A204.1 (cell line): ENCODE measurements around the gene MAN1C1.
"Not testable (repeated sequence)": the region's sequence is repeated elsewhere in the genome, so short reads cannot be mapped to it uniquely, and the experiment has no call there.

Experiments
- FAIRE-seq: peaks from 2 replicates; lab custom pipeline; 2012; peaks lifted over from hg19 to GRCh38; lab: Jason Lieb, UNC

MAN1C1 gene

DNA sequence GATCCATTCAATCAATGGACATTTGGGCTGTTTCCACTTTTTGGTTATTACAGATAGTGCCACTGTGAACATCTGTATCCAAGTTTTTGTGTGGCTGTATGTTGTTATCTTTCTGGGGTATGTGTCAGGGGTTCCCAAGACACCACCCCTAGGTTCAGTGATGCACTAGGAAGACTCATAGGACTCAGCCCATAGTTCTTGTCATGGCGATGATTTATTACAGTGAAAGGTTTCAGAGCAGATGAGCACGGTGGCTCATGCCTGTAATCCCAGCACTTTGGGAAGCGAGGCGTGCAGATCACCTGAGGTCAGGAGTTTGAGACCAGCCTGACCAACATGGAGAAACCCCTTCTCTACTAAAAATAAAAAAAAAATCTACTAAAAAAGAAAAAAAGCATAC, 64.1 kb downstream of the MAN1C1 start:
- FAIRE-seq: no peak

DNA sequence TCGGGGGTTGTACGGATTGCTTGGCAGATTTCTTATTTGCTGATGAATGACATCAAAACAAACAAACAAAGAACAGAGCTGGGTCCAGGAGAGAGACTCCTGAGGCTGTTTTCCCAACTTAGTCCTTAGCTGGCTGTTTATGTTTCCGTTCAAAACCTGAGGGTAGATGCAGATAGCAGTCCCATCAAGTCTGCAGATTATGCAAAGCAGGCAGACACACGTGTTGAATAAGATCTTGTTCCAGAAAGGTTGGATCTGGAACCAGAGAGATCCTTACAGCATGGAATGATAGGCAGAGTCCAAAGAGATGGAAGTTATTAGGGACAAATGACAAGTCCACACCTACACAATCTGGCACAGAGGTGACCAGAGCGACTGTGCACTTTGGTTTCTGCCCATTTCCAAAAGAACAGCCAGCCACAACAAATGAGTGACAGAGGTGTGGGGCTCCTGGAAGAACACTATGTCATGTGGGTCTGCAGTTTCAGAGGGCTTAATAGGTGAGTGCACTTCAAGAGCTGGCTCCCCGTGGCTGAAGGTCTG, 65.5 kb downstream of the MAN1C1 start:
- FAIRE-seq: no peak

DNA sequence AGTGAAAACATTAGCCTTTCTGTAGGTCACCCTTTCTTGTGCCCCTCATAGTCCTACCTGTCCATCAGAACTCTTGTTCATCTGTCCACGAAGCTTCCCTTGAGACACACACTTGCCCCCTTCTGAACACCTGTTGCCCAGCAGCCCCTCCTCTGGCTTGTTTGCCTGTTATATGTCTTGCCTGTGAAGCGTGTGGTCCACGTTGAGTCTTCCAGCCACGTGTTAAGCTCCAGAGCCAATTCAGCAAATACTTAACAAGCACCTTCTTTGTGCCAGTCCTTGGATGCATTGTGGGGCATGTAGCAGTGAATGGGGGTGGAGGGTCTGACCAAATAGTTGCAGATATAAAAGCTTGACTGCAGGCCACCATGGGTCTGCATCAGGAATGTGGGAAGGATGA, 66.6 kb downstream of the MAN1C1 start:
- no peak for FAIRE-seq

DNA sequence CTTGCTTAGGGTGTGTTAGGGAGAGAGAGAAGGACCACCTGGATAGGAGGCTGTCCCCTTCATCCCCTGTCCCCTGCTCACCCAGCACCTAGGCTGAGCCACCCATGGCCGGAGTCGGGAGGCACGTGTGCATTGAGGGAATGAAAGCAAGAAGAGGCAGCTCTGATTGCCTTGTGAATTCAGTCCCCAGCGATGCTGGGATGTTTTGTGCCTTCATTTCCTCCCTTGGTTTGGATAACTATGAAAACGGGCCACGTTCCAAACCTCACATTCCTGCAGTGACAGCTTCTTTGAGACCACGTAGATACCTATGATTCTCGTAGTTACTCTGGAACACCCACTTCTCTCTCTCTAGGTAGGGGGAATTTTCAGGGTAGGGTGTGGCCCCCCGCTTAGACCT, 67.1 kb downstream of the MAN1C1 start:
- FAIRE-seq: no peak

DNA sequence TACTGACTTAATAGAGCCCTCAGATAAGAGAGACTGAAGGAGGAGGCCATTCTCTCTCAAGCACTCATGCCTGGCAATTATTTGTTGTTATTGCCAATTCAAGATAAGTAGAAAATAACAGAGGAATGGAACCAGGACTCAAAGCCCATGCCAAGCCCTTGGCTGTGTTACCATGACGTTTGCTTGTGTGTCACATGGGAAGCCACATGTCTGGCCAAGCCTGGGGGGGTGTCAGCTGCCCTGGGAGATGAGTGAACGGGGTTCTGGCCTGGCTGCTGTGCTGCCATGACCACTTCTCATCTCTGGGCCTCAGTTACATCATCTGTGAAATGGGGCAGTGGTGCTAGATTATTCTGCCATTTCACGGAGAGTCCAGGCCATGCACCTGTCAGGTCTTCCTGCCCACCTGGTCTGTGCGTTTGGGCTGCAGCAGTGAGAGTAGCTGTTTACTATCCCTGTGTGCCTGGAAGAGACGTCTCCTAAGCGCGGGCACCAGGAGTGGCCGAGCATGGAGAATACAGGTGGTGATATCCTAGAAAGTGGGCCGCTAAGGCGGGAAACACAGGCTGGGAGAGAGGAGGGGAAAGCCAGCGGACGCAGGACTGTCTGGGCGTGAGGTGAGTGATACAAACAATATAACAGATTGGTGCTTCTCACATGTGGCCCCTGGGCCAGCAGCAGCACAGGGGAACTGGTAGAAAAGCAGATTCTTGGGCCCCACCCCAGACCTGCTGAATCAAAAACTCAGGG, 67.8 kb downstream of the MAN1C1 start:
- no peak for FAIRE-seq

DNA sequence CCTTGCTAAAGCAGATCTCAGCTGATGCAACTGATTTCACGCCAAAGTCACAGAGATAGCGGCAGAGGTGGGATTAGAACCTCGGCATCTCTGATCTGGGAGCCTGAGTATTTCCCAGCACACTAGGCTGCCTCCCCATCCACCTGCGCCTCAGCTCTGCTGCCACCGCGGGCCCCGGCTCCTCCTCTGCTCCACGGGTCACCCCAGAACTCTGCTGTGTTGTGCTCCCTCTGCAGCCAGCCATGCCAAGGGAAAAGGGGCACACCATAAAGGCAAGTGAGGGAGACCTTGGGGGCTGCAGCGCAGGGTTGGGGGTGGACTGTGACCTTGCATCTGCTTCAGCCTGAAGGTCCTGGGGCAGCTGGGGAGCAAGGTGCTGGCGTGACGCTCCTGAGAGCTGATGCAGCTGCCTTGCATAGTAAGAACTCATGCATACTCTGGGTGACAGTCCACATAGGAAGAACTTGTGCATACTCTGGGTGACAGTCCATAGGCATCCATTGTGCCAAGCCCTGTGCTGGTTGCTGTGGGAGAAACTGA, 68.7 kb downstream of the MAN1C1 start:
- FAIRE-seq: no peak

DNA sequence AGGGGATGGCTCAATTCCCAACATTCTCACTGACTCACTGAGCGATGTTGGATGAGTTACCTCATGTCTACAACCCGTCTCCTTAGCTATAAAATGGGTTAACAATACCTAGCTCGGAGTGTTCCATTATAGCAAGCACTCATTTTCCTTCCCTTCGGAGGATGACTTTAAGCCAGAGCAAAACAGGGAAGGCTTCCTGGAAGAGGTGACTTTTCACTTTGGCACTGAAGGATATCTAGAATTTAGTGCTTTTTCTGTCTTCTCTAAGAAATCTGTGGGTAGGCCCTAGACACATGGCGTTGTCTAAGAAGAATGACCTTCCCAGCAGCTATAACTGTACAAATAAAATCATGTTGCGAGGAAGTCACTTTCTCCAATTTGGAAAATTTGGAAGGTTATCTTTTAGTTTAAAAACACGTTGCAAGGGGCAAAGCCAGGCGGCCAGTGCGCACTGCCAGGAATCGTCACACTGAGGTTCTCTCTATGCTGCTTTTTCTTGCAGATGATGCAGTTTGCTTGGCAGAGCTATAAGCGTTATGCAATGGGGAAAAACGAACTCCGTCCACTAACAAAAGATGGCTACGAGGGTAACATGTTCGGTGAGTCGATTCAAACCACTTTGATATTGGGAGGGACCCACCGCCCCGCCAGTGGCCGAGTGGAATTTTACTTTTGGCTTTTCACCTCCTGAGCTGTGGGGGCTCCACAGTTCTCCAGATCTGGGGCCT, 69.5 kb downstream of the MAN1C1 start:
- no peak for FAIRE-seq

DNA sequence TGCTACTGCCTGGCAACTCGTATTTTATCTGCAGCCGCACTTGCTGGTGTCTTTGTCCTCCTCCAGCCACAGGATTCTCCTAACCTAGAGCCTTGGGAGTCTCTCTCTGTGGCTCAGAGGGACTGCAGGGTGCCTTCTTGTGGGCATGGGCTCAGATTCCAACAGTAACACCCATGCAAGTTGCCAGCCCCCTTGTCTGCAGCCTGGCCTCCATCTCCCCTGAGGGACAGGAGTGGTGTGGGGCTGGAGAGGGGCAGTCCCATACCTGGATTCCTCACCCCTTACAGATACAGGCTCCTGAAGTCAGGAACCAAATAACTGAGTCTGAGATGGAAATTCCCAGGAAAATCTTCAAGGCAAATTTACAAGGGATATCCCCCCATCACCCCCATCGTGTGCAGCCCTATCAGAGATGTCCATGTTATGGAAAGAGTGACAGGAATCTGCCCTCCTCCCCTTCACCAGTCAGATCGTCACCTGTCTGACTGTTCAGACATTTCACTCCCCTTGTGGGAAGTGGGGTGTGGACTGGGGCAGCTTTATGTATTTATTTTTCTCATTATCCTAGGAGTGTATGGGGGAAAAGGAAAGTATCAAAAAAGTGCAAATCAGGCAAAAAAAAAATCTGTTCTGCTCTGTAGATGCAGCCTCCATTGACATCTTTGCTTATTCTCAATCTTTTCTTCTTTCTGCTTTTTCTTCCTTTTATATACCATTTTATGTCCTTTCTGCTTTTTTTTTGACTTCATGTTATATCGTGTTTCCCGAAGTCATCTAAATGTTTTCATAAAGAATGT, 70.8 kb downstream of the MAN1C1 start:
- no peak for FAIRE-seq

DNA sequence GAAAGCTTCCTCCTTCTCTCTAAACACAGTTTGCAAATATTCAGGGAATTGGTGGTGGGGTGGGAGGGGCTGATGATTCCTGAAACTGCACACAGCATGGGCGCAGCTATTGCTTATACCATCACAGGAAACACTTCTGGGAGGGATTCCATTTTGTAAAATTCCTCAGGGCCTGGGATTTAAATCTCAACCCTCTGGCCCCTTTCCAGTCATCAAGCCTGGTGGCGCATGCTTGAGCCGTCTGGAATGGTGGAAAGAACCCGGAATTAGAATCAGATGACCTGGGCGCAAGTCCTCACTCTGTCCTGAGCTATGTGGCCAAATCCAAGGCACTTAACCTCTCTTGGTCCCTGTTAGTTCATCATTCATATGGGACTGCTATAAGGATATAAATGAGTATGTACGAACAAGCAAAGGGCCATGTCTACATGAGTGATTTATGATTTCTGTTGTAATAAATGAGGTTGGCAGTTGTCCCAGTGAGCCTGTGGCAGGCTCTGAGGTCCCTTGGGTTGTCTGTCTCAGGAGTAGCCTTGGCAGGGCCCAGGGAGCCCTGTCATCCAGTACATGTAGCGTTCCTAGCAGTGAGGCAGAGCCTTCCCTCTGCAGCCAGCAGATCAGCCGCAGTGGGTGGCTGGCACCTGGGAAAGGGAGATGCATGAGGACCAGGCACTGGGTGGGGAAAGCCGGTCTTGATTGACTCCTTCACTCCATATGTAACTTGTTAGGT, 72.0 kb downstream of the MAN1C1 start:
- FAIRE-seq: no peak

DNA sequence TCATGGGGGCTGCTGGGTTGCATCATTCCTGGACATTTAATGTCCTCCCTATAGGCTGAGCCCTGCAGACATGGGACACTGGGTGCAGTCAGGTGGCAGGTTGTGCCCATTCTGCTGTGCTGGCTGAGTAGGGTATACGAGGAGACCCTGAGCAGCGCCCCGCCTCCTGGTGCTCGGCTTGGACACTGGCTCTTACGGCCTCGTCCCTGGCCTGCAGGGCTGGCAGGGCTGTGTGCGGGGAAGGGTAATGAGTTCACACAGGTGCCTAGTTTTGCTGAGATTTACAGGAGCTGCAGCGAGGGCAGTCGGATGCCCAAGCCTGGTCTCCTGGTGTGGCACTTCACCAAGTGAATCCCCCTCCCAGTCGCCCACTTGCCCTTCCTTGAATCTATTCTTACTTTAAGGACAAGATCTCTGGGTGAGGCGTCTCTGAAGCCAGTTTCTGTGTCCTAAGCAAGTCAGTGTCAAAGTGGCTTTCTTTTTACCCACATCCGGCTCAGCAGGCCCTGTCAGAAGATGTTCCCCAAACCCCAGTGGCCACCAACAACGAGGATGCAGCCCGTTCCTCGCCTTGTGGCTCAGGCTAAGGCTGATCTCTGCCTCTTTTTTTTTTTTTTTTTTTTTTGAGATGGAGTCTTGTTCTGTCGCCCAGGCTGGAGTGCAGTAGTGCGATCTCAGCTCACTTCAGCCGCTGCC, 73.2 kb downstream of the MAN1C1 start:
- FAIRE-seq: no peak

DNA sequence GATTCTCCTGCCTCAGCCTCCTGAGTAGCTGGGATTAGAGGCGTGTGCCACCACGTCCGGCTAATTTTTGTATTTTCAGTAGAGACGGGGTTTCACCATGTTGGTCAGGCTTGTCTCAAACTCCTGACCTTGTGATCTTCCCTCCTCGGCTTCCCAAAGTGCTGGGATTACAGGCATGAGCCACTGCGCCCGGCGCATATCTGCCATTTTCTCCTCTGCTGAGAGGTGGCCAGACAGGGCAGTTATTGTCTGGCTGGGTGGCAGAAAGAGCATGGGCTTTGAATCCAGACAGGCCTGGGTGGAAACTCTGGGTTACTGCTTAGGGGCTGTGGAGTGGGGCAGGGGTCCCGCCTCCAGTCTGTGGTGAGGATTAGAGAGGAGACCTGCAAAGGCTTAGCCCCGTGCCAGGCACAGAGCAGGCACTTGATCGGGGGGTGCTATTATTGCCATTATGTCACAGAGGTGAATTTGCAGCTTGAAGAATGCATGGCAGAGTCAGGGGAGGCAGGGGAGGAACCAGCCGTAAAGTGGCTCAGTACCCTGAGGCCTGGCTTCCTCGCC, 73.9 kb downstream of the MAN1C1 start:
- FAIRE-seq: no peak

DNA sequence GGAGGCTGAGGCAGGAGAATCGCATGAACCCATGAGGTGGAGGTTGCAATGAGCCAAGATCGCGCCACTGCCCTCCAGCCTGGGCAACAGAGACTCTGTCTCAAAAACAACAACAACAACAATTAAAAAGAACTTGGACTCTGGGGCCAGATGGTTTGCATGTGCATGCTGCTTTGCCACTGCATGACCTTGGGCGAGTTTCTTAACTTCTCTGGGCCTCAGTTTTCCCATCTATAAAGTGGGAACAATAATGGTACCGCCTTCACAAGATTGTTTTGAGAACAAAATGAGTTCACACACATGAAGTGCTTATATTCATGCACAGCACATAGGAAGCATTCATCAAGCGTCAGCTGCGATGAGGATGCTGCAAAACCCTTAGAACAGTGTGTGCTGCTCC, 74.6 kb downstream of the MAN1C1 start:
- no peak for FAIRE-seq

DNA sequence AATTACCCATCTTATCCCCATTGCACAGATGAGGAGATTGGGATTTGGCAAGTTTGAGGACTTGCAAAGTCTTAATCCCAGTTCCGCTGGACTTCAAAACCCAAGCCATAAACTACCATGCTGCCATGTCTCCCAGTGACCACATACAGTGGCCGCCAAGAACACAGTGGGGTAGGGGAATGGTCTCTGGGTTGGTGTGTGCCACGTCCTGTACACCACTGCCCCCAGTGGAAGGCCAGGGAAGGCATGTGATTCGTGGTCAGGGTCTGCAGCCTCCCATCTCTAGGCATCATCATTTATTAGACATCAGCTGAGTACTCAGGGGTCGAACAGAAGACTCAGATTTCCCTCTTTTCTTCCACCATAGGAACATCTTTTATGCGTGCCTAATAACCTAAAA, 76.0 kb downstream of the MAN1C1 start:
- no peak for FAIRE-seq

DNA sequence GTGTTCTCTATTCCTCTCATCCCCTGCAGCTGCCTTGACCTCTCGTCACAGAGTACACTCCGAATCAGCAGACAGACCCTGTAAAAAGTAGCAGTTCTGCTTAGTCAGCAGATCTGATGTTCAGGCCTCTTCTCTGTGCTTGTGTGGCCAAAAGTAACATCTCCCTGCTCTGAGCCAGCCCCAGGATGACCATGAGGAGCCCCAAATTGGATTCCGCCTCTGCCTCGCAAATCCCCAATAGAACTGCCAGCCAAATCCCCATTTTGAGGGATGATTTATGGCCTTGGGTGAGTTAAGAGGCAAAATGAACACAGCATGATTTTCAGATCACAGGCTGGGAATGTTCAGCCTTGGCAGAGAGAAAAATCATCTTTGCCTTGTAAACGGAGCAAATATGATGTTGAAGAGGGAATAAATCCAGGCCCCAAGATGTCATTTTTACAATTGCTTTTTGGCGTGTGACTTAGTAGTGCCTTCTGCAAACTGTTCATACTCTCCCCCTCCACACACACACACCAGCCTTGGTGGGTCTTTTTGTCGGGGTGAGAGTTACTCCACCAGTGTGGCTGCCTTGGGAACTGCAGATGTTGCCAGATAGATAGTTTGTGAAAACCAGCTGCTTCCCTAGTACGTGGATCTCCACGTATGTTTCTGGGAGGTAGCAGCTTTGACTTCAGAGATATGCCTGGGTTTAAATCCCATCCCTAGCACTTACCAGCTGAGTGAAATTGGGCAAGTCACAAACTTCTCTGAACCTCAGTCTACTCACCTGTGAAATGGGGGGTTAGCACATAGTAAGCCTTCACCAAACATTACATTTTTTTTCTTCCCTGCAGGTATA, 77.8 kb downstream of the MAN1C1 start:
- FAIRE-seq: no peak

DNA sequence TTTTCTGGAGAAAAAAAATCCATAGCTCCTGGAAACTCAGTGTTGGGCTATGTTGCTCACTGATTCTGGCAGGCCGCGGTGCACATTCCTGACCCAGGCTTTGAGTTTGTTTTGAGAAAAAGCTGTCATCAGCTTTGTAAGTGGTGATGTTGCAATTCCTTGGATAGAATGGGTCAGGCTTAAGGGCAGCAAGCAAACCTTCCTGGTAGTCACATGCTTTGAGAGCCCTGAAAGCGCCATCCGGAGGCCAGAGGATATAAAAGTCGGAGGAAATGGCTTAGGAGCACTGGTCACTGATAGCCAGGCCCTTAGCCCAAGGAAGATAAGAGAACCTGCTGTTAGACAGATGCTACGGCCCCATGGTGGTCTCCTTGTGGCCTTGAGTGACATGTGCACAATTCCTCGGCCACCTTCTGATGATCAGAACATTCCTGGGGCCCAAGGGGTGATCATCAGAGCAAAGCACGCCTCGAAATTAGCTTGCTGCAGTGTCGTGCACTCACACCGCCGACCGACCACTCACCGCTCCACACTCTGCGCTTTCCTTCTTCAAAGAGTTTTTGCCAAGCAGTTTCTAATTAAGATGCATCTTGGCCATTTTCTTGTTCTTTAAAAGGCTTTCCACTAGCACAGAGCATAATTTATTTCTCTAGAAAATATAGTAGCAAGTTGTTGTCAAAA, 78.6 kb downstream of the MAN1C1 start:
- no peak for FAIRE-seq

DNA sequence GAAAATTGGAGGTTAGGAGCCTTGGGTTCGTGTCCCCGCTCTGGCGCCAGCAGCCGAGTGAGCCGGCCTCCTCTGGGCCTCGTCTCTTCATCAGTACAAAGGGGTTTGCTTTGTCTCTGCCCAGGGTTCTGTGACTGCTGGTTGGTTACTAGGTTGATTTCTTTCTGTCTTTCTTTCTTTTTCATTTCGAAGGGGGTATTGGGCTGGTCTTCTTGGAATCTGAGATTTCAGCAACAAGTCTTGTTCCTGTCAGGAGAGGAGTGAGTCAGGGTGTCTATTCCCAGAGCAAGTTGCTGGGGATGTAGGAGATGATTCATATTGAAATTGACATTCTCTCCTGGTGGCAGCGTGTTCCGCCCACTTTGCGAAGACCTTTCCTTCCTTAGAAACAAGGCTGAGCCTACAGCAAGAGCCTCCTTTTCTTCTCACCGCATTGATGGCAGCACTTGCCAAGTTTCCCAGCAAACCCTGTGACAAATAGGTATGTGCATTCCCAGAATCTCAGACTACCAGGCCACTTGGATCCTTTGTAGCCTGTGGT, 79.2 kb downstream of the MAN1C1 start:
- no peak for FAIRE-seq

DNA sequence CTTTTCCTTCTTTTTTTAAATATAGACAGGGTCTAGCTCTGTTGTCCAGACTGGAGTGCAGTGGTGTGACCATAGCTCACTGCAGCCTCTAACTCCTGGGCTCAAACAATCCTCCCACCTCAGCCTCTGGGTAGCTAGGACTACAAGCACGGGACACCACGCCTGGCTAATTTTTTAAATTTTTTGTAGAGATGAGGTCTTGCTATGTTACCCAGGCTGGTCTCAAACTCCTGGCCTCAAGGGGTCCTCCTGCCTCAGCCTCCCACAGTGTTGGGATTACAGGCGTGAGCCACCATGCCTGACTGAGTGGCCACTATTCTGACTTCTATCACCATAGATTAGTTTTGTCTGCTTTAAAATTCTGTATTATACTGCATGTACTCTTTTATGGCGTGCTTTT, 80.1 kb downstream of the MAN1C1 start:
- not testable (repeated sequence) for FAIRE-seq

DNA sequence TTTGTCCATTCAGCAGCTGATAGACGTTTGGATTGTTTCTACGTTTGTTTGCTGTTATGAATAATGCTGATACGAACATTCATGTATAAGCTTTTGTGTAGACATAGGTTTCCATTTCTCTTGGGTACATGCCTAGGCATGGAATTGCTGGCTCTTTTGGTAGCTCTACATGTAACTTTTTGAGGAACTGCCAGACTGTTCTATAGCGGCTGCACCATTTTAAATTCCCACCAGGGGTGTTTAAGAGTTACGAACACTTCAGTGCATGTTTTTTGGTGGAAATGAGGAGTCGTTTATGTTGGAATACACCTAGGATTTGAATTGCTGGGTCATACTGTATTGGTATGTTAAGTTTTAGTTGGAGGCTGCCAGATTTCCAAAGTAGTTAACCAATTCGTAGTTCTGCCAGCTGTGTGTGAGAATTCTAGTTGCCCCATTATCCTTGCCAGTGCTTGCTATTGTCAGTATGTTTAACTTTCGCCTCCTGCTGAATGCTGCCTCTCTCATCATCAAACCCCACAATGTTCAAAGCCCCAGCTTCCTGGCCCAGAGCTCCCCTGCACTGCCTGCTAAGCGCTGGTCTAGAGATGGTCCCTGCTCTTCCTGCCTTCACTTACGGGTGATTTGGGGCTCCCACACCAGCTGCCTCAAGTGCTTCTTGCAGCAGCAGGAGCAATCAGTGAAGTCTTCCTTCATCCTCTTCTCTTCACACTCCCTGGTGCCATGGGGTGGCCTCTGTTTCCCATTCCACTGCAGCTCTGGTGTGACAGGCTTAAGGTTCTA, 81.0 kb downstream of the MAN1C1 start:
- FAIRE-seq: no peak
